T-helper 2 cell treated with Interferon-gamma antibody and Interleukin-4, amounts not matched to agents 5 μg/mL and 100 μg/mL, for 36 hours (primary cell): Measurements from ENCODE around the gene TMEM223.

Experiments used
- DNase-seq: peaks from one replicate; pipeline ENCODE4 v3.0.0; 2021; ENCODE audit warnings: low spot score
- H3K27ac Mint-ChIP-seq: one replicate; pipeline ENCODE4 v1.8.0; 2021; ENCODE audit warnings: mild to moderate bottlenecking, mixed read lengths
- H3K27me3 Mint-ChIP-seq: one replicate; pipeline ENCODE4 v1.8.0; 2021; ENCODE audit warnings: low read depth, mixed read lengths
- H3K36me3 Mint-ChIP-seq: one replicate; pipeline ENCODE4 v1.8.0; 2021; ENCODE audit warnings: low read depth, mixed read lengths
- H3K4me1 Mint-ChIP-seq: one replicate; pipeline ENCODE4 v1.8.0; 2021; ENCODE audit warnings: low read depth, mixed read lengths
- H3K4me3 Mint-ChIP-seq: one replicate; pipeline ENCODE4 v1.8.0; 2022; ENCODE audit warnings: mild to moderate bottlenecking, moderate library complexity, mixed read lengths
- H3K9me3 Mint-ChIP-seq: one replicate; pipeline ENCODE4 v1.8.0; 2021; ENCODE audit warnings: mixed read lengths

Gene TMEM223

GRCh38 chr11:62810748-62811147, 18.9 kb upstream of the TMEM223 start:
- peaks cover 7% of the 10 kb centered on the region for H3K4me1 Mint-ChIP-seq
- no peak overlapping the region for H3K4me3 Mint-ChIP-seq
- DNase-seq: no peak
- H3K9me3 Mint-ChIP-seq: no peaks in the 10 kb centered on the region
- H3K27ac Mint-ChIP-seq: no peak overlapping the region
- peaks cover 4% of the 10 kb centered on the region for H3K36me3 Mint-ChIP-seq
- H3K27me3 Mint-ChIP-seq: no peaks in the 10 kb centered on the region

GRCh38 chr11:62806611-62807121, 14.9 kb upstream of the TMEM223 start:
- Mint-ChIP-seq H3K27me3 (no peaks in the 10 kb centered on the region), H3K9me3 (no peaks in the 10 kb centered on the region), H3K36me3 (peaks cover 31% of the 10 kb centered on the region), H3K27ac (peak overlapping the region; percentile 99), H3K4me3 (peak overlapping the region; percentile 94), H3K4me1 (peaks cover 20% of the 10 kb centered on the region)
- DNase-seq: no peak

GRCh38 chr11:62805961-62806441, 14.2 kb upstream of the TMEM223 start:
- DNase-seq: no peak
- H3K9me3 Mint-ChIP-seq: no peaks in the 10 kb centered on the region
- H3K36me3 Mint-ChIP-seq: peaks cover 38% of the 10 kb centered on the region
- H3K27ac Mint-ChIP-seq: peak overlapping the region; percentile 99
- H3K4me1 Mint-ChIP-seq: peaks cover 20% of the 10 kb centered on the region
- H3K4me3 Mint-ChIP-seq: peak overlapping the region; percentile 94
- H3K27me3 Mint-ChIP-seq: no peaks in the 10 kb centered on the region

- peak; percentile 97 for DNase-seq
- Mint-ChIP-seq H3K36me3 (peaks cover 41% of the 10 kb centered on the region), H3K27me3 (no peaks in the 10 kb centered on the region), H3K27ac (peak within 1 kb of the TSS; percentile 99), H3K4me1 (peaks cover 20% of the 10 kb centered on the region), H3K9me3 (no peaks in the 10 kb centered on the region), H3K4me3 (peak within 1 kb of the TSS; percentile 94)
Measured at GRCh38 chr11:62805076-62805892, 13.5 kb upstream of the TMEM223 start, which contains the start of gene NXF1. Gene NXF1 (minus strand): TSS chr11:62805440. CDS start chr11:62805356, 84 bp downstream.

- Mint-ChIP-seq H3K27me3 (no peaks in the 10 kb centered on the region), H3K36me3 (peaks cover 46% of the 10 kb centered on the region), H3K27ac (peak overlapping the region; percentile 91), H3K4me1 (peaks cover 20% of the 10 kb centered on the region), H3K9me3 (no peaks in the 10 kb centered on the region), H3K4me3 (peak overlapping the region; percentile 94)
- DNase-seq: no peak
Measured at GRCh38 chr11:62804310-62805075, 12.7 kb upstream of the TMEM223 start.

GRCh38 chr11:62801071-62801470, 9.3 kb upstream of the TMEM223 start:
- H3K27ac Mint-ChIP-seq: no peak overlapping the region

GRCh38 chr11:62799486-62799885, 7.7 kb upstream of the TMEM223 start:
- Mint-ChIP-seq H3K4me1 (peaks cover 15% of the 10 kb centered on the region), H3K27ac (no peak overlapping the region), H3K36me3 (peaks cover 82% of the 10 kb centered on the region), H3K9me3 (no peaks in the 10 kb centered on the region), H3K27me3 (no peaks in the 10 kb centered on the region), H3K4me3 (no peak overlapping the region)
- DNase-seq: no peak

More at GRCh38 chr11:62801071-62801470, 9.3 kb upstream of the TMEM223 start:
- H3K4me1 Mint-ChIP-seq: peaks cover 14% of the 10 kb centered on the region
- no peaks in the 10 kb centered on the region for H3K9me3 Mint-ChIP-seq
- H3K36me3 Mint-ChIP-seq: peaks cover 72% of the 10 kb centered on the region
- H3K4me3 Mint-ChIP-seq: no peak overlapping the region
- no peaks in the 10 kb centered on the region for H3K27me3 Mint-ChIP-seq
- no peak for DNase-seq

GRCh38 chr11:62796281-62796680, 4.5 kb upstream of the TMEM223 start:
- Mint-ChIP-seq H3K27me3 (no peaks in the 10 kb centered on the region), H3K9me3 (no peaks in the 10 kb centered on the region), H3K27ac (no peak overlapping the region), H3K36me3 (peaks cover 74% of the 10 kb centered on the region), H3K4me1 (peaks cover 11% of the 10 kb centered on the region), H3K4me3 (no peak overlapping the region)
- DNase-seq: no peak

GRCh38 chr11:62794201-62794775, 2.5 kb upstream of the TMEM223 start:
- no peaks in the 10 kb centered on the region for H3K27me3 Mint-ChIP-seq
- H3K27ac Mint-ChIP-seq: no peak overlapping the region
- H3K9me3 Mint-ChIP-seq: no peaks in the 10 kb centered on the region
- H3K4me3 Mint-ChIP-seq: no peak overlapping the region
- DNase-seq: no peak
- H3K36me3 Mint-ChIP-seq: peaks cover 76% of the 10 kb centered on the region
- H3K4me1 Mint-ChIP-seq: peaks cover 23% of the 10 kb centered on the region

- Mint-ChIP-seq H3K36me3 (peaks cover 63% of the 10 kb centered on the region), H3K4me1 (peaks cover 38% of the 10 kb centered on the region), H3K27me3 (no peaks in the 10 kb centered on the region), H3K9me3 (no peaks in the 10 kb centered on the region), H3K4me3 (peak overlapping the region; percentile 91), H3K27ac (peak overlapping the region; percentile 91)
- no peak for DNase-seq
Measured at GRCh38 chr11:62792202-62792575, 383 bp upstream of the TMEM223 start.

GRCh38 chr11:62789576-62789975, 2.2 kb downstream of the TMEM223 start:
- H3K9me3 Mint-ChIP-seq: no peaks in the 10 kb centered on the region
- peaks cover 43% of the 10 kb centered on the region for H3K4me1 Mint-ChIP-seq
- peaks cover 46% of the 10 kb centered on the region for H3K36me3 Mint-ChIP-seq
- peak overlapping the region; percentile 94 for H3K4me3 Mint-ChIP-seq
- no peak for DNase-seq
- H3K27me3 Mint-ChIP-seq: no peaks in the 10 kb centered on the region
- H3K27ac Mint-ChIP-seq: peak overlapping the region; percentile 91

GRCh38 chr11:62788991-62789390, 2.8 kb downstream of the TMEM223 start:
- H3K27me3 Mint-ChIP-seq: no peaks in the 10 kb centered on the region
- no peak for DNase-seq
- no peaks in the 10 kb centered on the region for H3K9me3 Mint-ChIP-seq
- H3K36me3 Mint-ChIP-seq: peaks cover 40% of the 10 kb centered on the region
- H3K4me3 Mint-ChIP-seq: peak overlapping the region; percentile 94
- H3K4me1 Mint-ChIP-seq: peaks cover 43% of the 10 kb centered on the region
- H3K27ac Mint-ChIP-seq: peak overlapping the region; percentile 74

- H3K27me3 Mint-ChIP-seq: no peaks in the 10 kb centered on the region
- H3K4me3 Mint-ChIP-seq: peak within 1 kb of the TSS; percentile 94
- H3K27ac Mint-ChIP-seq: peak within 1 kb of the TSS; percentile 95
- H3K36me3 Mint-ChIP-seq: peaks cover 32% of the 10 kb centered on the region
- peak; percentile 98 for DNase-seq
- peaks cover 38% of the 10 kb centered on the region for H3K4me1 Mint-ChIP-seq
- no peaks in the 10 kb centered on the region for H3K9me3 Mint-ChIP-seq
Measured at GRCh38 chr11:62787005-62787759, 4.6 kb downstream of the TMEM223 start, which contains the start of gene TMEM179B. Gene TMEM179B (plus strand): TSS chr11:62787402. CDS start chr11:62787432, 30 bp downstream.
